Left lung (tissue), 10 donors: ENCODE results near the gene BNIP5. TPM values are rescaled to one million over a fixed set of nuclear protein-coding genes. Genes with fewer than 3 reads are reported as not detected.

Source experiments
- ATAC-seq: fragments of 200-7000 bp; cut with Tn5 transposase; one replicate; pipeline ENCODE4 v1.9.1; 2020; ENCODE audit warnings: moderate library complexity
- DNase-seq, 4 donors: peaks; one replicate each; pipeline ENCODE4 v3.0.0-alpha.2; 2013 to 2020
- H3K27ac ChIP-seq, 2 donors: fragments of 200-600 bp; sonication (generic) in 1 of 2; one replicate each; pipeline versions ENCODE4 v1.5.0 to v1.8.0; 2020 to 2021
- H3K27me3 ChIP-seq, 2 donors: fragments of 200-600 bp; sonication (generic) in 1 of 2; one replicate each; pipeline versions ENCODE4 v1.5.0 to v1.8.0; 2020 to 2021
- H3K36me3 ChIP-seq, 2 donors: fragments of 200-600 bp; sonication (generic) in 1 of 2; one replicate each; pipeline versions ENCODE4 v1.5.0 to v1.8.0; 2020 to 2021
- H3K4me1 ChIP-seq, 2 donors: fragments of 200-600 bp; one replicate each; pipeline ENCODE4 v1.8.0; 2021
- H3K4me3 ChIP-seq, 2 donors: fragments of 200-600 bp; sonication (generic) in 1 of 2; one replicate each; pipeline versions ENCODE4 v1.5.0 to v1.8.0; 2020 to 2021; ENCODE audit warnings: mild to moderate bottlenecking in 1 of 2
- H3K9me3 ChIP-seq, 2 donors: fragments of 200-600 bp; sonication (generic) in 1 of 2; one replicate each; pipeline versions ENCODE4 v1.5.0 to v1.8.0; 2020 to 2021
- CTCF ChIP-seq, 2 donors: fragments of 200-600 bp; sonication (generic) in 1 of 2; IDR thresholded peaks; one replicate each; pipeline versions ENCODE4 v1.5.0 to v1.8.0; 2021; ENCODE audit warnings: antibody characterized with exemption in 2 of 2
- intact Hi-C, 2 donors: fragments of 100-400 bp; cut with DNase I; formaldehyde crosslinking; loops; one replicate each; pipeline versions ENCODE4 v1.11.2 to v1.14.2; 2022
- polyA plus RNA-seq, 6 donors: library from polyadenylated mRNA; unstranded; fragments of 120-200 nt; gene quantifications; one replicate each; pipeline ENCODE4 v1.2.1, GENCODE V29; 2013; ENCODE audit not compliant: insufficient read length in 6 of 6
- total RNA-seq, 2 donors: library from RNA; stranded (reverse); fragmentation: NEBNext Ultra II Directional; extraction: Animal tissue kit (Norgen Biotek cat#: 25700); gene quantifications; one replicate each; pipeline ENCODE4 v1.2.1, GENCODE V29; 2021
- donor health status: DM: no; HTN: yes; CAD: no.
- donor health status: DM: no; HTN: no; CAD: no.

The BNIP5 gene
- total and polyA plus RNA-seq, 8 donors = 0.26 TPM; not detected in 7

GRCh38 chr6:36308514-36308913 lies 28.2 kb downstream of the BNIP5 start:
- no peak for ATAC-seq

GRCh38 chr6:36306375-36306774 lies 30.3 kb downstream of the BNIP5 start:
- no peak for ATAC-seq
- no peak for TF ChIP-seq CTCF (IDR thresholded peaks at IDR 0.05)
- peaks cover 0 to 15% of the 10 kb centered on the region in 2 donors for H3K4me1 ChIP-seq
- intact Hi-C loops = no loop called here
- DNase-seq = no peak
- H3K27me3 ChIP-seq = peaks cover 0 to 6% of the 10 kb centered on the region in 2 donors
- H3K4me3 ChIP-seq = no peak overlapping the region
- no peak overlapping the region for H3K27ac ChIP-seq
- peaks cover 0 to 6% of the 10 kb centered on the region in 2 donors for H3K36me3 ChIP-seq
- H3K9me3 ChIP-seq = no peaks in the 10 kb centered on the region

More at GRCh38 chr6:36308514-36308913, 28.2 kb downstream of the BNIP5 start:
- no peak overlapping the region for H3K27ac ChIP-seq
- H3K9me3 ChIP-seq = no peaks in the 10 kb centered on the region
- TF ChIP-seq CTCF (IDR thresholded peaks at IDR 0.05) = no peak
- no peak for DNase-seq
- H3K36me3 ChIP-seq = peaks cover 0 to 6% of the 10 kb centered on the region in 2 donors
- H3K4me3 ChIP-seq = no peak overlapping the region
- H3K4me1 ChIP-seq = peaks cover 0 to 6% of the 10 kb centered on the region in 2 donors
- no peaks in the 10 kb centered on the region for H3K27me3 ChIP-seq
- intact Hi-C loops = no loop called here

- ATAC-seq = no peak
- DNase-seq = no peak
- H3K9me3 ChIP-seq = no peaks in the 10 kb centered on the region
- intact Hi-C loops = no loop called here
- peaks cover 0 to 10% of the 10 kb centered on the region in 2 donors for H3K27me3 ChIP-seq
- H3K4me3 ChIP-seq = no peak overlapping the region
- H3K36me3 ChIP-seq = peaks cover 0 to 6% of the 10 kb centered on the region in 2 donors
- no peak for TF ChIP-seq CTCF (IDR thresholded peaks at IDR 0.05)
- H3K27ac ChIP-seq = no peak overlapping the region
- H3K4me1 ChIP-seq = peaks cover 0 to 15% of the 10 kb centered on the region in 2 donors
Measured at GRCh38 chr6:36305885-36306284, 30.8 kb downstream of the BNIP5 start.

GRCh38 chr6:36302227-36302976 lies 34.3 kb downstream of the BNIP5 start:
- H3K36me3 ChIP-seq = peaks cover 0 to 2% of the 10 kb centered on the region in 2 donors
- no peak overlapping the region for H3K4me3 ChIP-seq
- no peaks in the 10 kb centered on the region for H3K9me3 ChIP-seq
- peaks cover 0 to 10% of the 10 kb centered on the region in 2 donors for H3K27me3 ChIP-seq
- DNase-seq (peak in 3 of 4 donors; percentile 81 to 88 (median 83)), ATAC-seq (peak; percentile 97)
- intact Hi-C loops = loop anchor here in 1 of 2 donors (2.0 kb wide), 1 partner anchor 58 kb away; no protein-coding TSS in a partner anchor
- TF ChIP-seq CTCF (IDR thresholded peaks at IDR 0.05) = peak; percentile 92
- H3K27ac ChIP-seq = no peak overlapping the region
- H3K4me1 ChIP-seq = peaks cover 0 to 21% of the 10 kb centered on the region in 2 donors

GRCh38 chr6:36301781-36302180 lies 34.9 kb downstream of the BNIP5 start:
- H3K4me1 ChIP-seq = peaks cover 0 to 26% of the 10 kb centered on the region in 2 donors
- DNase-seq = no peak
- intact Hi-C loops = loop anchor here in 1 of 2 donors (2.0 kb wide), 1 partner anchor 59 kb away; no protein-coding TSS in a partner anchor
- ATAC-seq = peak; percentile 13
- peaks cover 0 to 10% of the 10 kb centered on the region in 2 donors for H3K27me3 ChIP-seq
- H3K27ac ChIP-seq = no peak overlapping the region
- no peaks in the 10 kb centered on the region for H3K9me3 ChIP-seq
- H3K4me3 ChIP-seq = no peak overlapping the region
- no peaks in the 10 kb centered on the region for H3K36me3 ChIP-seq
- TF ChIP-seq CTCF (IDR thresholded peaks at IDR 0.05) = no peak
